HCT116 (cell line): ENCODE data around the gene HHAT. TPM values are rescaled to one million over a fixed set of nuclear protein-coding genes. Genes with fewer than 3 reads are reported as not detected.

ENCODE experiments used
- ATAC-seq: fragments of 200-7000 bp; cut with Tn5 transposase; 2 replicates; pipeline ENCODE4 v1.9.1; 2020; ENCODE audit warnings: mild to moderate bottlenecking, moderate library complexity
- BruUV-seq: library from RNA; stranded (reverse); fragments of 400-500 nt; replicated peaks from 2 replicates; lab custom pipeline; 2021; lab: Mats Ljungman, UMichigan
- CTCF ChIA-PET: fragments of 300-600 bp; sonication (Branson Sonifier 250); formaldehyde crosslinking; loops from one replicate; lab custom pipeline; 2021; ENCODE audit warnings: antibody characterized with exemption; lab: Charles Lee
- POLR2A ChIA-PET: fragments of 300-600, 350-600 bp; sonication (Branson Sonifier 250); formaldehyde crosslinking; loops from one replicate; lab custom pipeline; 2021; ENCODE audit warnings: antibody characterized with exemption; lab: Charles Lee
- RAD21 ChIA-PET, 2 experiments: fragments of 300-600 bp; sonication (Branson Sonifier 250); formaldehyde crosslinking; loops; one replicate each; lab custom pipeline; 2023; ENCODE audit warnings: low total read pairs in 2 of 2; ENCODE audit not compliant: uncharacterized antibody in 2 of 2, unreplicated experiment in 2 of 2, low non-redundant PET in 1 of 2; lab: Charles Lee
- DNase-seq: peaks from one replicate; pipeline ENCODE4 v3.0.0-alpha.2; 2010; ENCODE audit warnings: low read depth, low spot score
- H2AFZ ChIP-seq: fragments of 200-600 bp; shearing (Covaris generic), sonication (generic); 2 replicates; pipeline ENCODE4 v1.6.1; 2017; ENCODE audit warnings: low read depth, mixed run types, mixed read lengths, antibody characterized with exemption, low read length; ENCODE audit not compliant: poor library complexity, severe bottlenecking
- H3K27ac ChIP-seq: 2 replicates; pipeline ENCODE4 v1.5.1; 2012; ENCODE audit warnings: low read depth, low read length
- H3K27me3 ChIP-seq: fragments of 200-600 bp; sonication (generic); 2 replicates; pipeline ENCODE4 v1.6.1; 2016; ENCODE audit warnings: mixed run types, low read length, mixed read lengths; ENCODE audit not compliant: insufficient read depth
- H3K36me3 ChIP-seq, 2 experiments: fragments of 200-500 bp in 1 of 2; fragments of 200-600 bp in 1 of 2; sonication (Bioruptor generic) in 1 of 2; sonication (generic) in 1 of 2; 2 replicates each; pipeline versions ENCODE4 v1.5.1 to v1.6.1; 2014 to 2016; ENCODE audit warnings: low read length in 2 of 2, inconsistent platforms in 1 of 2, mixed read lengths in 1 of 2, mixed run types in 1 of 2; ENCODE audit not compliant: insufficient read depth in 2 of 2, control insufficient read depth in 1 of 2
- H3K4me1 ChIP-seq, 2 experiments: fragments of 200-600 bp in 1 of 2; sonication (generic) in 1 of 2; 2 replicates each; pipeline versions ENCODE4 v1.5.1 to v1.6.1; 2012 to 2017; ENCODE audit warnings: low read length in 2 of 2, inconsistent platforms in 1 of 2, mild to moderate bottlenecking in 1 of 2, mixed read lengths in 1 of 2, mixed run types in 1 of 2, moderate library complexity in 1 of 2; ENCODE audit not compliant: insufficient read depth in 2 of 2, control insufficient read depth in 1 of 2
- H3K4me2 ChIP-seq: fragments of 200-600 bp; sonication (generic); 2 replicates; pipeline ENCODE4 v1.6.1; 2017; ENCODE audit warnings: mixed run types, low read length, mixed read lengths
- H3K4me3 ChIP-seq, 2 experiments: fragments of 200-600 bp in 1 of 2; sonication (generic) in 1 of 2; replicated peaks in 1 of 2; 2 replicates each; pipeline ENCODE4 v1.5.1; 2011 to 2016; ENCODE audit warnings: low read length in 2 of 2, control low read depth in 1 of 2, low read depth in 1 of 2, mild to moderate bottlenecking in 1 of 2, mixed read lengths in 1 of 2, mixed run types in 1 of 2
- H3K79me2 ChIP-seq: fragments of 200-600 bp; sonication (generic); 2 replicates; pipeline ENCODE4 v1.6.1; 2017; ENCODE audit warnings: mild to moderate bottlenecking, mixed run types, low read length, moderate library complexity, mixed read lengths; ENCODE audit not compliant: insufficient read depth
- H3K9ac ChIP-seq: fragments of 200-600 bp; sonication (generic); 2 replicates; pipeline ENCODE4 v1.6.1; 2016; ENCODE audit warnings: low read length, mixed read lengths
- H3K9me2 ChIP-seq: fragments of 200-600 bp; sonication (generic), shearing (Covaris generic); 2 replicates; pipeline ENCODE4 v1.6.1; 2017; ENCODE audit warnings: mixed run types, mild to moderate bottlenecking, moderate library complexity; ENCODE audit not compliant: insufficient read depth
- H3K9me3 ChIP-seq, 2 experiments: fragments of 200-500 bp in 1 of 2; fragments of 200-600 bp in 1 of 2; sonication (Bioruptor generic) in 1 of 2; sonication (generic) in 1 of 2; 2 replicates each; pipeline ENCODE4 v1.6.1; 2014 to 2017; ENCODE audit warnings: low read length in 2 of 2, mixed read lengths in 2 of 2, inconsistent platforms in 1 of 2, low read depth in 1 of 2, mild to moderate bottlenecking in 1 of 2, mixed run types in 1 of 2, moderate library complexity in 1 of 2; ENCODE audit not compliant: control insufficient read depth in 1 of 2, insufficient read depth in 1 of 2
- H4K20me1 ChIP-seq: fragments of 200-600 bp; sonication (generic), shearing (Covaris generic); 2 replicates; pipeline ENCODE4 v1.6.1; 2017; ENCODE audit warnings: mixed run types, mild to moderate bottlenecking, moderate library complexity; ENCODE audit not compliant: insufficient read depth
- CBX3 ChIP-seq: IDR thresholded peaks from 2 replicates; pipeline ENCODE4 v1.6.1; 2012; ENCODE audit warnings: low read depth
- EGR1 ChIP-seq: IDR thresholded peaks from 2 replicates; pipeline ENCODE4 v1.6.1; 2012; ENCODE audit warnings: low read depth
- EZH2 ChIP-seq: fragments of 200-600 bp; sonication (generic); IDR thresholded peaks from 2 replicates; pipeline ENCODE4 v1.6.1; 2017; ENCODE audit warnings: antibody characterized with exemption, mixed run types
- EZH2phosphoT487 ChIP-seq: fragments of 200-600 bp; IDR thresholded peaks from 2 replicates; pipeline ENCODE4 v1.6.1; 2018; ENCODE audit warnings: antibody characterized with exemption, borderline replicate concordance
- POLR2A ChIP-seq: IDR thresholded peaks from 2 replicates; pipeline ENCODE4 v1.7.0; 2011; ENCODE audit warnings: borderline replicate concordance; ENCODE audit not compliant: insufficient read depth, insufficient read length; ENCODE audit errors: extremely low read depth
- RAD21 ChIP-seq: IDR thresholded peaks from 2 replicates; pipeline ENCODE4 v1.6.1; 2012; ENCODE audit warnings: low read depth, mild to moderate bottlenecking
- SP1 ChIP-seq: IDR thresholded peaks from 2 replicates; pipeline ENCODE4 v1.6.1; 2012; ENCODE audit warnings: low read depth
- SRF ChIP-seq: IDR thresholded peaks from 2 replicates; pipeline ENCODE4 v1.6.1; 2012; ENCODE audit warnings: low read depth
- TCF7L2 ChIP-seq: IDR thresholded peaks from 2 replicates; pipeline ENCODE4 v1.7.0; 2011; ENCODE audit warnings: borderline replicate concordance, inconsistent platforms; ENCODE audit not compliant: insufficient read depth, insufficient read length; ENCODE audit errors: extremely low read depth
- ZBTB33 ChIP-seq: IDR thresholded peaks from 2 replicates; pipeline ENCODE4 v1.6.1; 2011; ENCODE audit warnings: mild to moderate bottlenecking, low read length, moderate library complexity; ENCODE audit not compliant: insufficient replicate concordance; ENCODE audit errors: extremely low read depth
- ZFX ChIP-seq: fragments of 450-650 bp; IDR thresholded peaks from 2 replicates; pipeline ENCODE4 v1.6.1; 2017
- ZNF274 ChIP-seq: fragments of 200-500 bp; sonication (Bioruptor generic); IDR thresholded peaks from 2 replicates; pipeline ENCODE4 v1.6.1; 2014; ENCODE audit warnings: mild to moderate bottlenecking, low read depth, low read length, inconsistent platforms
- intact Hi-C: fragments of 100-400 bp; cut with micrococcal nuclease; formaldehyde crosslinking; loops from 2 replicates; pipeline ENCODE4 v1.10.0; 2022
- total RNA-seq: library from RNA; stranded (reverse); gene quantifications from one replicate; pipeline ENCODE4 v1.2.1, GENCODE V29; 2021; ENCODE audit not compliant: unreplicated experiment

Gene HHAT
- total RNA-seq, 1 experiment from 2014 or later = 2.7 TPM

GRCh38 chr1:210516697-210517459, 188.2 kb downstream of the HHAT start:
- H3K27me3 ChIP-seq = peaks cover 26% of the 10 kb centered on the region
- DNase-seq (no peak), ATAC-seq (no peak)
- H4K20me1 ChIP-seq = no peaks in the 10 kb centered on the region
- RAD21 ChIA-PET = no interaction called here
- no peak overlapping the region for H3K27ac ChIP-seq
- POLR2A ChIA-PET = no interaction called here
- no peaks in the 10 kb centered on the region for H3K9me3 ChIP-seq
- no peak overlapping the region for H3K4me3 ChIP-seq
- H3K9ac ChIP-seq = no peak overlapping the region
- BruUV-seq = no TSS peak
- TF ChIP-seq ZNF274 (no peak), POLR2A (no peak), ZFX (no peak), ZBTB33 (no peak)
- no peak overlapping the region for H2AFZ ChIP-seq
- CTCF ChIA-PET = no interaction called here
- no peaks in the 10 kb centered on the region for H3K9me2 ChIP-seq
- H3K4me2 ChIP-seq = no peak overlapping the region
- intact Hi-C loops = no loop called here
- no peaks in the 10 kb centered on the region for H3K4me1 ChIP-seq
- no peaks in the 10 kb centered on the region for H3K36me3 ChIP-seq
- H3K79me2 ChIP-seq = no peaks in the 10 kb centered on the region

GRCh38 chr1:210523830-210524229, 195.1 kb downstream of the HHAT start:
- ChIA-PET POLR2A (no interaction called here), RAD21 (no interaction called here), CTCF (no interaction called here)
- ATAC-seq (no peak), DNase-seq (no peak)
- Histone ChIP-seq H2AFZ (no peak overlapping the region), H3K9ac (no peak overlapping the region), H3K4me1 (no peaks in the 10 kb centered on the region), H3K4me2 (no peak overlapping the region), H3K9me2 (no peaks in the 10 kb centered on the region), H3K27me3 (peaks cover 5% of the 10 kb centered on the region; the same call in 1 of the 2 replicates), H3K36me3 (no peaks in the 10 kb centered on the region), H3K27ac (no peak overlapping the region), H4K20me1 (no peaks in the 10 kb centered on the region), H3K79me2 (no peaks in the 10 kb centered on the region), H3K9me3 (no peaks in the 10 kb centered on the region), H3K4me3 (no peak overlapping the region)
- intact Hi-C loops = no loop called here
- no TSS peak for BruUV-seq
- TF ChIP-seq EZH2phosphoT487 = no peak
- no peak for TF ChIP-seq RAD21
- no peak for TF ChIP-seq SRF
- TF ChIP-seq ZBTB33 = no peak
- no peak for TF ChIP-seq SP1
- TF ChIP-seq EGR1 = no peak
- TF ChIP-seq EZH2 = no peak
- TF ChIP-seq TCF7L2 = no peak
- TF ChIP-seq CBX3 = no peak
